Measurements from ENCODE around the gene IL15RA.

GRCh38 chr10:5976512-5977470 is 552 bp downstream of the IL15RA start:
- no peak for TF ChIP-seq POLR2A (IDR thresholded peaks at IDR 0.05; ENCODE audit: low read depth, low read length)
- no peak for TF ChIP-seq CTCF (IDR thresholded peaks at IDR 0.05; ENCODE audit: extremely low read depth in 1 of 2, insufficient read depth in 1 of 2, low read depth in 1 of 2, low read length in 2 of 2)
- TF ChIP-seq EZH2 (IDR thresholded peaks at IDR 0.05; ENCODE audit: borderline replicate concordance, low read depth, low read length, severe bottlenecking), result no peak
- TF ChIP-seq POLR2AphosphoS5 (IDR thresholded peaks at IDR 0.05; ENCODE audit: insufficient read depth, low read depth, low read length), result no peak

Measured in endothelial cell of umbilical vein (primary cell).